ENCODE data around the gene SLC44A1.

The SLC44A1 gene

GRCh38 chr9:105302728-105303127 lies 58.3 kb downstream of the SLC44A1 start:
- no peak for DNase-seq (ENCODE audit: low read depth)

GRCh38 chr9:105305856-105306255 lies 61.4 kb downstream of the SLC44A1 start:
- DNase-seq (ENCODE audit: low read depth) = no peak

- DNase-seq (ENCODE audit: low read depth) = no peak
Measured at GRCh38 chr9:105306351-105307140, 62.1 kb downstream of the SLC44A1 start.

- no peak for DNase-seq (ENCODE audit: low read depth)
Measured at GRCh38 chr9:105307591-105308130, 63.2 kb downstream of the SLC44A1 start.

GRCh38 chr9:105308461-105309341 lies 64.2 kb downstream of the SLC44A1 start:
- DNase-seq (ENCODE audit: low read depth) = no peak

GRCh38 chr9:105309531-105309931 lies 65.1 kb downstream of the SLC44A1 start:
- DNase-seq (ENCODE audit: low read depth) = no peak

GRCh38 chr9:105311306-105311705 lies 66.9 kb downstream of the SLC44A1 start:
- DNase-seq (ENCODE audit: low read depth) = no peak

GRCh38 chr9:105313238-105313637 lies 68.8 kb downstream of the SLC44A1 start:
- DNase-seq (ENCODE audit: low read depth) = no peak

- no peak for DNase-seq (ENCODE audit: low read depth)
Measured at GRCh38 chr9:105316703-105317102, 72.3 kb downstream of the SLC44A1 start.

GRCh38 chr9:105318729-105319191 lies 74.3 kb downstream of the SLC44A1 start:
- no peak for DNase-seq (ENCODE audit: low read depth)

- DNase-seq (ENCODE audit: low read depth) = no peak
Measured at GRCh38 chr9:105319202-105319813, 74.9 kb downstream of the SLC44A1 start.

GRCh38 chr9:105320568-105320967 lies 76.1 kb downstream of the SLC44A1 start:
- DNase-seq (ENCODE audit: low read depth) = no peak

- DNase-seq (ENCODE audit: low read depth) = no peak
Measured at GRCh38 chr9:105328296-105328695, 83.8 kb downstream of the SLC44A1 start.

GRCh38 chr9:105328872-105329718 lies 84.6 kb downstream of the SLC44A1 start:
- no peak for DNase-seq (ENCODE audit: low read depth)

GRCh38 chr9:105329719-105330062 lies 85.2 kb downstream of the SLC44A1 start:
- no peak for DNase-seq (ENCODE audit: low read depth)

- no peak for DNase-seq (ENCODE audit: low read depth)
Measured at GRCh38 chr9:105330201-105330600, 85.8 kb downstream of the SLC44A1 start.

- DNase-seq (ENCODE audit: low read depth) = no peak
Measured at GRCh38 chr9:105330755-105331154, 86.3 kb downstream of the SLC44A1 start.

GRCh38 chr9:105331160-105331559 lies 86.7 kb downstream of the SLC44A1 start:
- no peak for DNase-seq (ENCODE audit: low read depth)

GRCh38 chr9:105331755-105332154 lies 87.3 kb downstream of the SLC44A1 start:
- no peak for DNase-seq (ENCODE audit: low read depth)

- DNase-seq (ENCODE audit: low read depth) = no peak
Measured at GRCh38 chr9:105332471-105332870, 88.0 kb downstream of the SLC44A1 start.

GRCh38 chr9:105333076-105333475 lies 88.6 kb downstream of the SLC44A1 start:
- DNase-seq (ENCODE audit: low read depth) = no peak
